Measurements from ENCODE around the gene SEC61A2. TPM values are rescaled to one million over a fixed set of nuclear protein-coding genes. Genes with fewer than 3 reads are reported as not detected.

SEC61A2 gene
- total RNA-seq, 2 experiments from 2014 or later, result 9.1 to 9.7 TPM

Small RNA genes within 50 kb of the gene (microRNA-seq; reads per million reads assigned to microRNA genes)
- gene MIR548AK, result not detected

Other genes starting within 250 kb of the SEC61A2 start
- 10 to 100 TPM; 32.7 to 33.3 TPM for gene UPF2, start 86.9 kb upstream of the SEC61A2 start, total RNA-seq
- gene DHTKD1, start 60.7 kb upstream of the SEC61A2 start, total RNA-seq, result 10 to 100 TPM; 16.4 to 20.1 TPM
- 10 to 100 TPM; 94.8 to 97.8 TPM for gene NUDT5, start 66.2 kb downstream of the SEC61A2 start, total RNA-seq
- 100 to 1,000 TPM in 1 of 2 experiments, 10 to 100 TPM in 1; 99.0 to 102 TPM for gene CDC123, start 66.5 kb downstream of the SEC61A2 start, total RNA-seq
- 1 to 10 TPM; 3.4 to 4.2 TPM for gene CAMK1D, start 219.9 kb downstream of the SEC61A2 start, total RNA-seq

All from activated CD8-positive, alpha-beta T cell treated with anti-CD3 and anti-CD28 coated beads, Interleukin-2, amount 10 ng/mL, durations not matched to agents 7 days and 5 days (primary cell).